GM19467 (cell line): ENCODE measurements around the gene KRTAP9-9.
"Not testable (repeated sequence)": the region's sequence is repeated elsewhere in the genome, so short reads cannot be mapped to it uniquely, and the experiment has no call there.

Source experiments
- ATAC-seq: cut with Tn5 transposase; IDR thresholded peaks from one replicate; pipeline ENCODE4 v1.9.1; 2021; ENCODE audit warnings: mild to moderate bottlenecking, moderate library complexity; ENCODE audit not compliant: unreplicated experiment

KRTAP9-9 gene

GRCh38 chr17:41255381-41256290 is at the start of gene KRTAP9-9:
KRTAP9-9 (plus strand) TSS chr17:41255384.
- not testable (repeated sequence) for ATAC-seq

GRCh38 chr17:41211845-41212466 is 43.2 kb upstream of the KRTAP9-9 start:
- no peak for ATAC-seq

GRCh38 chr17:41212524-41213169 is 42.5 kb upstream of the KRTAP9-9 start:
- no peak for ATAC-seq

- no peak for ATAC-seq
These were observed 39.5 kb upstream of the KRTAP9-9 start for GRCh38 chr17:41215681-41216080.

GRCh38 chr17:41223821-41224220 is 31.4 kb upstream of the KRTAP9-9 start:
- ATAC-seq: no peak

GRCh38 chr17:41226051-41226450 is 29.1 kb upstream of the KRTAP9-9 start:
- no peak for ATAC-seq

GRCh38 chr17:41226598-41227095 is 28.5 kb upstream of the KRTAP9-9 start, which contains the start of gene KRTAP9-2:
KRTAP9-2 (plus strand) TSS chr17:41226648; CDS start chr17:41226655, 7 bp downstream.
- not testable (repeated sequence) for ATAC-seq

GRCh38 chr17:41230094-41230493 is 25.1 kb upstream of the KRTAP9-9 start:
- ATAC-seq: no peak

GRCh38 chr17:41231731-41232130 is 23.5 kb upstream of the KRTAP9-9 start:
- no peak for ATAC-seq

GRCh38 chr17:41232399-41233105 is 22.6 kb upstream of the KRTAP9-9 start, which contains the start of gene KRTAP9-3:
KRTAP9-3 (plus strand) TSS chr17:41232449; CDS start chr17:41232502, 53 bp downstream.
- not testable (repeated sequence) for ATAC-seq

GRCh38 chr17:41237116-41237515 is 18.1 kb upstream of the KRTAP9-9 start:
- not testable (repeated sequence) for ATAC-seq

GRCh38 chr17:41237949-41238437 is 17.2 kb upstream of the KRTAP9-9 start, which contains the start of gene KRTAP9-8:
KRTAP9-8 (plus strand) TSS chr17:41237999; CDS start chr17:41238052, 53 bp downstream.
- ATAC-seq: not testable (repeated sequence)

GRCh38 chr17:41246995-41247787 is 8.0 kb upstream of the KRTAP9-9 start:
- not testable (repeated sequence) for ATAC-seq

GRCh38 chr17:41249637-41250240 is 5.4 kb upstream of the KRTAP9-9 start, which contains the start of gene KRTAP9-4:
KRTAP9-4 (plus strand) TSS chr17:41249687; CDS start chr17:41249721, 34 bp downstream.
- not testable (repeated sequence) for ATAC-seq

- no peak for ATAC-seq
These were observed 3.9 kb upstream of the KRTAP9-9 start for GRCh38 chr17:41251261-41251660.

GRCh38 chr17:41254861-41255260 is 323 bp upstream of the KRTAP9-9 start:
- ATAC-seq: no peak

- ATAC-seq: no peak
These were observed 1.1 kb downstream of the KRTAP9-9 start for GRCh38 chr17:41256291-41256685.

GRCh38 chr17:41258406-41258805 is 3.2 kb downstream of the KRTAP9-9 start:
- ATAC-seq: no peak

- ATAC-seq: no peak
These were observed 8.0 kb downstream of the KRTAP9-9 start for GRCh38 chr17:41263212-41263611.
